Activated CD4-positive, alpha-beta memory T cell treated with anti-CD3 and anti-CD28 coated beads for 36 hours (primary cell): ENCODE measurements around the gene BCL2A1. TPM values are rescaled to one million over a fixed set of nuclear protein-coding genes. Genes with fewer than 3 reads are reported as not detected.
"Not testable (repeated sequence)": the region's sequence is repeated elsewhere in the genome, so short reads cannot be mapped to it uniquely, and the experiment has no call there.

Source experiments
- CTCF ChIA-PET: fragments of 350-600 bp; sonication (Branson Sonifier 250); formaldehyde crosslinking; loops from one replicate; lab custom pipeline; 2021; ENCODE audit warnings: antibody characterized with exemption, inconsistent platforms; lab: Charles Lee
- POLR2A ChIA-PET: fragments of 350-600 bp; sonication (Branson Sonifier 250); formaldehyde crosslinking; loops from one replicate; lab custom pipeline; 2021; ENCODE audit warnings: antibody characterized with exemption; lab: Charles Lee
- DNase-seq: peaks from one replicate; pipeline ENCODE4 v3.0.0-alpha.2; 2020
- H3K27ac Mint-ChIP-seq: one replicate; pipeline ENCODE4 v1.8.0; 2021; ENCODE audit warnings: mixed read lengths
- H3K27me3 Mint-ChIP-seq: one replicate; pipeline ENCODE4 v1.8.0; 2021; ENCODE audit warnings: mixed read lengths
- H3K36me3 Mint-ChIP-seq: one replicate; pipeline ENCODE4 v1.8.0; 2021; ENCODE audit warnings: mixed read lengths
- H3K4me1 Mint-ChIP-seq: one replicate; pipeline ENCODE4 v1.8.0; 2021; ENCODE audit warnings: low read depth, mixed read lengths
- H3K4me3 Mint-ChIP-seq: one replicate; pipeline ENCODE4 v1.8.0; 2021; ENCODE audit warnings: mild to moderate bottlenecking, mixed read lengths
- H3K9me3 Mint-ChIP-seq: one replicate; pipeline ENCODE4 v1.8.0; 2021; ENCODE audit warnings: mixed read lengths
- intact Hi-C: fragments of 100-400 bp; cut with micrococcal nuclease; formaldehyde crosslinking; loops from one replicate; pipeline ENCODE4 v1.15.1; 2023
- total RNA-seq, 2 experiments: library from RNA; stranded (reverse); gene quantifications; one replicate each; pipeline ENCODE4 v1.2.3, GENCODE V29; 2021

Gene BCL2A1
- total RNA-seq, 2 experiments from 2014 or later = 110 to 111 TPM

- CTCF ChIA-PET = no interaction called here
- no peaks in the 10 kb centered on the region for H3K27me3 Mint-ChIP-seq
- H3K27ac Mint-ChIP-seq = no peak overlapping the region
- H3K4me1 Mint-ChIP-seq = peaks cover 20% of the 10 kb centered on the region
- POLR2A ChIA-PET = no interaction called here
- H3K9me3 Mint-ChIP-seq = peaks cover 63% of the 10 kb centered on the region
- H3K4me3 Mint-ChIP-seq = no peak overlapping the region
- intact Hi-C loops = no loop called here
- peaks cover 73% of the 10 kb centered on the region for H3K36me3 Mint-ChIP-seq
- DNase-seq = no peak
Observed at GRCh38 chr15:79919749-79920511, 51.1 kb downstream of the BCL2A1 start.

- Mint-ChIP-seq H3K27ac (no peak overlapping the region), H3K4me3 (no peak overlapping the region), H3K4me1 (peaks cover 18% of the 10 kb centered on the region), H3K36me3 (peaks cover 80% of the 10 kb centered on the region), H3K27me3 (no peaks in the 10 kb centered on the region), H3K9me3 (peaks cover 70% of the 10 kb centered on the region)
- intact Hi-C loops = no loop called here
- ChIA-PET POLR2A (no interaction called here), CTCF (no interaction called here)
- no peak for DNase-seq
Observed at GRCh38 chr15:79919090-79919748, 51.8 kb downstream of the BCL2A1 start.

GRCh38 chr15:79918278-79918677 lies 52.7 kb downstream of the BCL2A1 start:
- H3K27ac Mint-ChIP-seq = no peak overlapping the region
- intact Hi-C loops = no loop called here
- POLR2A ChIA-PET = no interaction called here
- peaks cover 15% of the 10 kb centered on the region for H3K4me1 Mint-ChIP-seq
- peaks cover 88% of the 10 kb centered on the region for H3K36me3 Mint-ChIP-seq
- no peak overlapping the region for H3K4me3 Mint-ChIP-seq
- no peaks in the 10 kb centered on the region for H3K27me3 Mint-ChIP-seq
- CTCF ChIA-PET = no interaction called here
- H3K9me3 Mint-ChIP-seq = peaks cover 76% of the 10 kb centered on the region
- no peak for DNase-seq

- CTCF ChIA-PET = interaction anchor here (1.1 kb wide), 1 partner anchor 14 kb away, joined by 3 read pairs; no protein-coding TSS in a partner anchor
- no peak overlapping the region for H3K27ac Mint-ChIP-seq
- POLR2A ChIA-PET = no interaction called here
- intact Hi-C loops = no loop called here
- H3K36me3 Mint-ChIP-seq = peaks cover 84% of the 10 kb centered on the region
- H3K4me1 Mint-ChIP-seq = peaks cover 4% of the 10 kb centered on the region
- H3K9me3 Mint-ChIP-seq = peaks cover 77% of the 10 kb centered on the region
- no peak overlapping the region for H3K4me3 Mint-ChIP-seq
- H3K27me3 Mint-ChIP-seq = no peaks in the 10 kb centered on the region
- DNase-seq = no peak
Observed at GRCh38 chr15:79916502-79917132, 54.4 kb downstream of the BCL2A1 start.

- Mint-ChIP-seq H3K9me3 (peaks cover 72% of the 10 kb centered on the region), H3K36me3 (peaks cover 79% of the 10 kb centered on the region)
- DNase-seq, H3K4me3 Mint-ChIP-seq, H3K27me3 Mint-ChIP-seq, H3K27ac Mint-ChIP-seq, intact Hi-C loops, H3K4me1 Mint-ChIP-seq: not testable (repeated sequence)
- ChIA-PET CTCF (interaction anchor here (0.7 kb wide), 1 partner anchor 77 kb away, joined by 3 read pairs; no protein-coding TSS in a partner anchor), POLR2A (interaction anchor here (1.5 kb wide), 1 partner anchor 7 kb away, joined by 5 read pairs; no protein-coding TSS in a partner anchor)
Observed at GRCh38 chr15:79915776-79916501, 55.1 kb downstream of the BCL2A1 start.

GRCh38 chr15:79914728-79915127 lies 56.3 kb downstream of the BCL2A1 start:
- H3K27ac Mint-ChIP-seq = no peak overlapping the region
- no peak for DNase-seq
- H3K4me3 Mint-ChIP-seq = no peak overlapping the region
- H3K27me3 Mint-ChIP-seq = no peaks in the 10 kb centered on the region
- POLR2A ChIA-PET = interaction anchor here (1.0 to 1.5 kb wide), 2 partner anchors 8 to 17 kb away, joined by 5 to 7 read pairs; no protein-coding TSS in a partner anchor
- H3K9me3 Mint-ChIP-seq = peaks cover 67% of the 10 kb centered on the region
- CTCF ChIA-PET = interaction anchor here (0.7 kb wide), 1 partner anchor 78 kb away, joined by 3 read pairs; no protein-coding TSS in a partner anchor
- peaks cover 79% of the 10 kb centered on the region for H3K36me3 Mint-ChIP-seq
- H3K4me1 Mint-ChIP-seq = no peaks in the 10 kb centered on the region
- intact Hi-C loops = no loop called here

Other genes starting within 250 kb of the BCL2A1 start
- 10 to 100 TPM; 46.2 to 49.4 TPM for gene MTHFS, start 74.2 kb downstream of the BCL2A1 start, total RNA-seq
- gene ZFAND6, start 88.5 kb upstream of the BCL2A1 start, total RNA-seq = 10 to 100 TPM; 32.2 to 33.4 TPM
- 10 to 100 TPM; 74.5 to 79.4 TPM for gene FAH, start 181.8 kb upstream of the BCL2A1 start, total RNA-seq